CD1c-positive myeloid dendritic cell (primary cell): ENCODE measurements around the gene KCNAB1.
"Not testable (repeated sequence)": the region's sequence is repeated elsewhere in the genome, so short reads cannot be mapped to it uniquely, and the experiment has no call there.

Experiments
- DNase-seq: peaks from one replicate; pipeline ENCODE4 v3.0.0-alpha.2; 2016; ENCODE audit errors: extremely low spot score

Gene KCNAB1

GRCh38 chr3:156569881-156570280 is 449.5 kb downstream of the KCNAB1 start:
- not testable (repeated sequence) for DNase-seq

GRCh38 chr3:156575641-156576040 is 455.3 kb downstream of the KCNAB1 start:
- DNase-seq = no peak

GRCh38 chr3:156576051-156576450 is 455.7 kb downstream of the KCNAB1 start:
- DNase-seq = no peak

- DNase-seq = peak; percentile 35
Observed at GRCh38 chr3:156576651-156577348, 456.4 kb downstream of the KCNAB1 start.

GRCh38 chr3:156577736-156578135 is 457.4 kb downstream of the KCNAB1 start:
- DNase-seq = peak; percentile 34

- peak; percentile 82 for DNase-seq
Observed at GRCh38 chr3:156579427-156579851, 459.1 kb downstream of the KCNAB1 start.

GRCh38 chr3:156581033-156581432 is 460.7 kb downstream of the KCNAB1 start:
- no peak for DNase-seq

GRCh38 chr3:156581954-156582353 is 461.6 kb downstream of the KCNAB1 start:
- no peak for DNase-seq

- DNase-seq = no peak
Observed at GRCh38 chr3:156582532-156583183, 462.3 kb downstream of the KCNAB1 start.

- no peak for DNase-seq
Observed at GRCh38 chr3:156583469-156583868, 463.1 kb downstream of the KCNAB1 start.

- DNase-seq = peak; percentile 85
Observed at GRCh38 chr3:156586905-156587759, 466.8 kb downstream of the KCNAB1 start.

GRCh38 chr3:156587760-156588069 is 467.3 kb downstream of the KCNAB1 start:
- no peak for DNase-seq
